HG03135 (cell line): ENCODE data around the gene NPAS3.

ENCODE experiments used
- ATAC-seq: cut with Tn5 transposase; IDR thresholded peaks from one replicate; pipeline ENCODE4 v1.9.1; 2021; ENCODE audit warnings: mild to moderate bottlenecking, moderate library complexity; ENCODE audit not compliant: unreplicated experiment

Gene NPAS3

GRCh38 chr14:33505266-33505962, 566.7 kb downstream of the NPAS3 start:
- no peak for ATAC-seq

- ATAC-seq: no peak
These were observed 567.3 kb downstream of the NPAS3 start for GRCh38 chr14:33505963-33506329.

GRCh38 chr14:33508126-33509062, 569.7 kb downstream of the NPAS3 start:
- ATAC-seq: no peak

- ATAC-seq: no peak
These were observed 570.8 kb downstream of the NPAS3 start for GRCh38 chr14:33509454-33509853.

- no peak for ATAC-seq
These were observed 571.4 kb downstream of the NPAS3 start for GRCh38 chr14:33510063-33510481.

GRCh38 chr14:33510991-33511390, 572.3 kb downstream of the NPAS3 start:
- ATAC-seq: no peak

GRCh38 chr14:33511851-33512640, 573.4 kb downstream of the NPAS3 start:
- ATAC-seq: no peak

- ATAC-seq: no peak
These were observed 576.8 kb downstream of the NPAS3 start for GRCh38 chr14:33515441-33515840.

- ATAC-seq: no peak
These were observed 577.2 kb downstream of the NPAS3 start for GRCh38 chr14:33515899-33516298.

GRCh38 chr14:33516898-33517436, 578.3 kb downstream of the NPAS3 start:
- no peak for ATAC-seq

- no peak for ATAC-seq
These were observed 582.5 kb downstream of the NPAS3 start for GRCh38 chr14:33521192-33521591.

GRCh38 chr14:33524244-33524643, 585.6 kb downstream of the NPAS3 start:
- no peak for ATAC-seq

- ATAC-seq: no peak
These were observed 586.9 kb downstream of the NPAS3 start for GRCh38 chr14:33525626-33526025.

GRCh38 chr14:33527023-33527634, 588.5 kb downstream of the NPAS3 start:
- ATAC-seq: no peak

- ATAC-seq: no peak
These were observed 590.0 kb downstream of the NPAS3 start for GRCh38 chr14:33528655-33529054.

- ATAC-seq: no peak
These were observed 591.4 kb downstream of the NPAS3 start for GRCh38 chr14:33529787-33530757.

- ATAC-seq: no peak
These were observed 593.9 kb downstream of the NPAS3 start for GRCh38 chr14:33532553-33532952.

GRCh38 chr14:33534104-33534503, 595.4 kb downstream of the NPAS3 start:
- no peak for ATAC-seq

- ATAC-seq: no peak
These were observed 596.0 kb downstream of the NPAS3 start for GRCh38 chr14:33534632-33535031.
